Raji (cell line): ENCODE data around the gene FAM217A.

ENCODE experiments used
- POLR2A ChIP-seq: IDR thresholded peaks from 2 replicates; pipeline ENCODE4 v1.6.1; 2011; ENCODE audit warnings: low read depth, low read length, control low read depth; ENCODE audit not compliant: insufficient read depth

The FAM217A gene

DNA sequence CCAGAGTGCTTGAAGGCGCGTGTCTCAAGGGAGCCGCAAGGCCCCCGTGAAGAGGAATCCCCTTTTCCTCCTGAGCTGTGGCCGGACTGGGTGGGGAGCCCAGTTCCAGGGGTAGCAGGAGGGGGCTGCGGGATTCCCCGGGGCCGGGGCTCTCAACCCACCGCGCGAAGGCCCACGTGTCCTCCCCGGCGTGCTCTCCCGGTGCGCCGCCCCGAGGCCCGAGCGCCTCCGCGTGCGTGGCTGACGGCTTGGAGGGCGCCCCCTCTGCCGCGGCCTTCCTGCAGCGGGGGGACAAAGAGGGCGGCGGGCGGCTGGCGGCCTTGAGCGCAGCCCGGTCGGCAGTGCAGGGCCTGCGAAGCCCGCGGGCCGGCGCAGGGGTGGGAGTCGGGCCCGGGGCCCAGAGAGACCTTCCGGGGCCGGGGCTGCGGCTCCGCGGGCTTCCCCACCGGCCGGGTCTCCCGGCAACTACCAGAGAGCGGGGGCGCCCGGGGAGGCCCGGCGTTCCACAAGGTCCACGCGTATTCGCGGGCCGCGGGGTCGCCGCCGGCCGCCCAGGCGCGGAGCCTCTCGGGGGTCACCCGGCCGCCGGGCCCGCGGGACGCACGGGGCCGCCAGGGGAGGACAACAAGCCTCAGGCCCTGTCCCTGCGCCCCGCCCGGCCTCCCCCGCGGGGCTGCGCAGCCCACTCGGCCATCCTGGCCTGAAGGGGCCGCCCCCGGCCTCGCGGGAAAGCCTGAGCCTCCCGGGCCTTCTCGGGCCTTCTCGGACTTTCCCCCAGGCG is at the start of gene FAM217A:
Gene FAM217A, minus strand, starts transcription at position 447 of the 781 bp plus-strand sequence. CDS start 1,723 bp downstream, outside the sequence.
- no peak for TF ChIP-seq POLR2A

- TF ChIP-seq POLR2A, result no peak
Observed at GRCh38 chr6:4128072-4128471, 49.1 kb upstream of the FAM217A start.

DNA sequence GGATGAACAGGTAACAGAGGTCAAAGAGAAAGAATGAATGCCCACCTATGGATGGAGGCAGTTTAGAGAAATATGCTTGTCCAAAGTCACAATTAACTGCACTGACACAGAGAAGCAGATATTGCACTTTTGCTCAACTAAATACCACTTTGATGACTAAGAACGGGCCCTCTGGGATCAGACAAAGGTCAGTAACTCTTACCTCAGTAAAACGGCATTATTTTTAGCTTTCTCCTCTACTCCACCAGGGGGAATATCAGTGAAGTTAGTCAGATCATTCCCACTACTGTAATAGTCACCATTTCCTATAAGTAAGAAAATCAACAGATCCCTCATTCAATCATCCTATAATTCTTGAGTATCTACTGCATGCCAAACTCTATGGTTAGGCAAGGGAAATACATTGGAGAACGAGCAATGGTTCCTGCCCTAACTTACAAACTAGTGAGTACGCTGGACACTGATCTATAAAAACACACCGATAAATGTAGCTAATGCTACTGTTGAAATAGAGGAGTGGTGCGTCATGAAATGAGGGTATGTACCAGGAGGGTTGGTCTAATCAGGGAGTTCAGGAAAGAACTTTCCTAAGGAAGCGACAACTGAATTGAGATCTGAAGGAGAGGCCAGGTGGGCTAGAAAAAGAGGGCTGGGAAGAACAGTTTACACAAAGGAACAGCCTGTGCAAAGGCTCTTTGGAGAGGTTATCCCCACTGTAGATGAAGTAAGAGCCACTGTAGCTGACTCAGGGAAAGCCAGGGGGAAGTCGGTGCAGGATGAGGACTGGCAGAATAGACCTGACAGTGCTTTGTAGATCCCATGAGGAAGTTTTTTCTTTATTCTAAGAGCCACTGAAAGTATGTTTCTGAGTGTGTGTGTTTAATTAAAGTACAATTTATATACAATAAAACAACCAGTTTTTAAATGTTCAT is 47.3 kb upstream of the FAM217A start:
- TF ChIP-seq POLR2A, result no peak

- no peak for TF ChIP-seq POLR2A
Observed at GRCh38 chr6:4125500-4125899, 46.6 kb upstream of the FAM217A start.

GRCh38 chr6:4124351-4124750 is 45.4 kb upstream of the FAM217A start:
- no peak for TF ChIP-seq POLR2A

DNA sequence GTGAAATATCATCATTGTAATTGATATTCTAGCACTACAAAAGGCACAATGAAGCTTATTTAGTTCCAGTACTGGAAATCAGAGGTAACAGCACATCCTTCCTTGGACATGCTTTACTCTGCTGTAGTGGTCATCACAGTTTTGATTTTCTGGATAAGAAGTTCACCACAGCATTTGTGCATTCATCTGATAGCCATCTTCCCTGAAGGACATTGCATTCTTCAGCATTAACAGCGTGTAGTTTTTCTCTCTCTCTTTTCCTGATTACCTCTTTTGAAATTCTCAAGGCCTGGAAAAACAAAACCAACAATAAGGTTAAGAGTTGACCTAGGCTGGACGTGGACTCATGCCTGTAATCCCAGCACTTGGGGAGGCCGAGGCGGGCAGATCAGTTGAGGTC is 36.8 kb upstream of the FAM217A start:
- TF ChIP-seq POLR2A, result no peak

GRCh38 chr6:4114123-4114522 is 35.2 kb upstream of the FAM217A start:
- TF ChIP-seq POLR2A, result no peak

DNA sequence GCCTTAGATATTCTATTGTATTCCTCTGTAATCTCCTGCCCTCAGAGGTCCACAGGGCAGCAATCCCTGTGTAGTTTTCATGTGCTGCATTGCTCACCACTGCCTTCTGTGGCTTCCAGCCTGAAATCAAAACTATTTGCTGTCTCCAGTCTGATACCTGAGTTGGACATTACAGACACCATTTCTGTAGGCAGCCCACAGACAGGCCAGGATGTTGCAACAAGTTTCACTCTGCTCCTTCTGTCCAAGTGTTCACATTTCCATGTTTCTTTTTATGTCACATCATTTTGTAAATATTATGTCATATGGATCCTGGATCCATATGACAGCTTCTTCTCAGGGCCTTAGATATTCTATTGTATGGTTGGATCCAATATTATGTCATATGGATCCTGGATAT is 34.7 kb upstream of the FAM217A start:
- no peak for TF ChIP-seq POLR2A

GRCh38 chr6:4112366-4112765 is 33.4 kb upstream of the FAM217A start:
- no peak for TF ChIP-seq POLR2A

- no peak for TF ChIP-seq POLR2A
Observed at GRCh38 chr6:4108561-4109093, 29.7 kb upstream of the FAM217A start.

- no peak for TF ChIP-seq POLR2A
Observed at GRCh38 chr6:4107873-4108272, 28.9 kb upstream of the FAM217A start.

DNA sequence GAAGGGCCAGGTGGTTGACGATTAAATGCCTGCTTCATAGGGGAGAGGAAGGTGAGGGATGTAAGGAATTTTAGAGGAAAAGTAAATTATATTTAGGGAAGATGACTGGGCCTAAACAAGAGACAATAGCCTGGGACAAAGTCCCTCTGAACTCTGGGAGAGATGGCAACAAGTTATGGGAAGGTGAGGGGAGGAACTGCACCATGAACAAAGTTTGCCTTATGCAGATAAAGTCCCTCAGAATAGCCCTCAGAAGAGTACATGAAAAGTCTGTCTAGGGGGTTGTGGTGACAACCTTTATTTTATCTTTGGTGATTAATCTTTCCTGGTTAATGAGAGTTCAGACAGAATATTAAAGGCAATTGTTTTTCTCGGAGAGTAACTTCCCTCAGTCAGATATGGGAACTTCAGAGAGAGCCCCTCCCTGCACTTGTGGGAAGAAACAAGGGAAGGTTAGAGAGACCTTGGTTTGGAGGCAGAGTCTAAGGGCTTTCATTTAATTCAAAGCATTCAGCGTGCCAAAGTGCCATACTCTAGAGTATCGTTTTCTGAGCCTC is 27.1 kb upstream of the FAM217A start:
- no peak for TF ChIP-seq POLR2A

DNA sequence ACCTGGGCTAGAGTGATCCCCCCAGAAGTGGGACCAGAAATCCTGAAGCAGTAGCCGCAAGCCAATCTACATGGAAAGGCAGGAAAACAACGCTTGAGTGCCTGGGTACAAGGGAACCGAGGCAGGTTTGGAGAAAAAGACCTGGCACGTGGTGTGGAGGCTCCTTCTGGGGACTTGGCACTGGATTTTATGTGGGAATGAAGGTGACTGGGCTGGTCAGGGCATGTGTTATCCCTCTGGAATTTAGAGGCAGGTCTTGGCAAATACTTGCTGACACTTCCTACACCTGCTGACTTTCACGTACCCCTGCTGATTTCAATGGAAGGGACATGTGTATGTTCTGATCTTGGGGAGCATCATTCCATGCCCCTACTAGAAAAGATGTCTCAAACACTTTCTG is 25.0 kb upstream of the FAM217A start:
- TF ChIP-seq POLR2A, result no peak

DNA sequence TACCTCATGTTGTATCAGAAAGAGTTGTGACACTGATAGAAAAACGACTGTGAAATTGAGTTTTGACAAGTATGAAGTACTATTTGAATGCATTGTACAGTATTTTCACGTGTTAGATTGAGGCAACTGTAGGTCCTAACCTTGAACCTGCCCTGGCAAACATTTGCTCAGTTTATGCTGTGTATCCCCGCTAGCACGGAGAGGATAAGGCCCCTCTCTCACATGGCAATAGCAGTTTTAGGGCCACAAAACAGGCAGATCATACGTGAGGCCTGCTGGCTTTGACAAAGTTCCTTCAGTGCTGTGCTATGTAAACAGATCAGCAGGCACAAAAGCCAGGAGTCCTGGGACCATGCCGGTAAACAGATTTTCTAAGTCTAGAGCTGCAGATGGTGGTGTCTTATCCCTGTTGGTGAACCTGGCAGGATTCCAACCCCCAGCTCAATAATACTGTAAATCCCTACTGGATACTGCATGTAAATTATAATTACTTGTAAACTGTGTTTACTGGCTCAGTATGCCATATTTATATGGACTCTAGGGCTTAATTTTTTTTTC is 23.8 kb upstream of the FAM217A start:
- no peak for TF ChIP-seq POLR2A

DNA sequence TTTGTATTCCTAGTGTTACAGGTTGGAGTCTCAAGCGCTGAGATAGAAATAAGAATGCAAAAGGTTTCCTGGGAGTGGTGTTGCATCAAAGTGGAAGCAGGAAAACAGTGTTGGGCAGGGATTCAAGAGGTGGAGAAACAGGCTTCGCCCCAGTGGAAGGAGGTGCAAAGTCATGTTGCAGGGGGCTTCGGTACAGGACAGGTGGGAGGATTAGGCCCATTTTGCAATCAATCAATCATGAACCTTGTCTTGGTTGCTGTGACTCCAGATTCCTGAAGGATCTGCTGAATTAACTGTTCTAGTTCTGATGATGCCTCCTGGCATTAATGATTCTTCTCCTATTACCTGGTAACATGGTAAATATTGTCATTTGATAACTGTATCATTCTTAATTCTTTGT is 22.4 kb upstream of the FAM217A start:
- no peak for TF ChIP-seq POLR2A
